ENCODE results near the gene CXADR.

Gene CXADR

GRCh38 chr21:17524635-17525034 lies 11.8 kb downstream of the CXADR start:
- no peak overlapping the region for H3K9ac ChIP-seq
- H3K4me1 ChIP-seq = no peaks in the 10 kb centered on the region
- TF ChIP-seq, protein P1, sequence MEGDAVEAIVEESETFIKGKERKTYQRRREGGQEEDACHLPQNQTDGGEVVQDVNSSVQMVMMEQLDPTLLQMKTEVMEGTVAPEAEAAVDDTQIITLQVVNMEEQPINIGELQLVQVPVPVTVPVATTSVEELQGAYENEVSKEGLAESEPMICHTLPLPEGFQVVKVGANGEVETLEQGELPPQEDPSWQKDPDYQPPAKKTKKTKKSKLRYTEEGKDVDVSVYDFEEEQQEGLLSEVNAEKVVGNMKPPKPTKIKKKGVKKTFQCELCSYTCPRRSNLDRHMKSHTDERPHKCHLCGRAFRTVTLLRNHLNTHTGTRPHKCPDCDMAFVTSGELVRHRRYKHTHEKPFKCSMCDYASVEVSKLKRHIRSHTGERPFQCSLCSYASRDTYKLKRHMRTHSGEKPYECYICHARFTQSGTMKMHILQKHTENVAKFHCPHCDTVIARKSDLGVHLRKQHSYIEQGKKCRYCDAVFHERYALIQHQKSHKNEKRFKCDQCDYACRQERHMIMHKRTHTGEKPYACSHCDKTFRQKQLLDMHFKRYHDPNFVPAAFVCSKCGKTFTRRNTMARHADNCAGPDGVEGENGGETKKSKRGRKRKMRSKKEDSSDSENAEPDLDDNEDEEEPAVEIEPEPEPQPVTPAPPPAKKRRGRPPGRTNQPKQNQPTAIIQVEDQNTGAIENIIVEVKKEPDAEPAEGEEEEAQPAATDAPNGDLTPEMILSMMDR (IDR thresholded peaks at IDR 0.05) = no peak
- H3K9me3 ChIP-seq (ENCODE audit: control insufficient read depth, low read length) = no peaks in the 10 kb centered on the region
- H3K36me3 ChIP-seq (ENCODE audit: control insufficient read depth, insufficient read depth, low read length) = no peaks in the 10 kb centered on the region
- H2AFZ ChIP-seq = no peak overlapping the region
- no peak overlapping the region for H3K4me3 ChIP-seq (ENCODE audit: low read depth, low read length)
- no peak overlapping the region for H3K4me2 ChIP-seq (ENCODE audit: low read length)
- no peaks in the 10 kb centered on the region for H3K27me3 ChIP-seq (ENCODE audit: control insufficient read depth, insufficient read depth, low read length)
- no peak overlapping the region for H3K27ac ChIP-seq
- no peaks in the 10 kb centered on the region for H3K79me2 ChIP-seq

DNA sequence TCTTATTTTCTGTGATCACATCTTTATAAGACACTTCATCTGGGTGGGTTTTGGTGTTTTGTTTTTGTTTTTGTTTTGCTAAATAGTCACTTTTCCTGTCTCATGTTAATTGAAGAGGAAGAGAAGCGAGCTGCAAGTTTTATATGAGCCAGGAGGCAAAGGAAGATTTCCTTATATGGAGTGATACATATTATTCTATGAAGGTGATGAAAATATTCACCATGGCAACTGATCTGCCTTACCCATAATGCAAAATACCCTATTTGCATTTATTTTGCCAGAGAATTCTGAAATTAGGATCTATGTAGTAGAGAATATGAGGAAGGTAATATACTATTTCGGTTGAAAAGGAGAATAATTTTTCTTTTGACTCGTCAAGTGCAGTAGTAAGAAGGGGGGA lies 13.9 kb downstream of the CXADR start:
- no peaks in the 10 kb centered on the region for H3K9me3 ChIP-seq (ENCODE audit: control insufficient read depth, low read length)
- no peak overlapping the region for H3K4me3 ChIP-seq (ENCODE audit: low read depth, low read length)
- H3K4me1 ChIP-seq = no peaks in the 10 kb centered on the region
- no peak overlapping the region for H3K27ac ChIP-seq
- H2AFZ ChIP-seq = no peak overlapping the region
- H3K36me3 ChIP-seq (ENCODE audit: control insufficient read depth, insufficient read depth, low read length) = no peaks in the 10 kb centered on the region
- no peak overlapping the region for H3K4me2 ChIP-seq (ENCODE audit: low read length)
- no peak overlapping the region for H3K9ac ChIP-seq
- no peaks in the 10 kb centered on the region for H3K79me2 ChIP-seq
- TF ChIP-seq, protein P1 (IDR thresholded peaks at IDR 0.05) = no peak
- no peaks in the 10 kb centered on the region for H3K27me3 ChIP-seq (ENCODE audit: control insufficient read depth, insufficient read depth, low read length)

DNA sequence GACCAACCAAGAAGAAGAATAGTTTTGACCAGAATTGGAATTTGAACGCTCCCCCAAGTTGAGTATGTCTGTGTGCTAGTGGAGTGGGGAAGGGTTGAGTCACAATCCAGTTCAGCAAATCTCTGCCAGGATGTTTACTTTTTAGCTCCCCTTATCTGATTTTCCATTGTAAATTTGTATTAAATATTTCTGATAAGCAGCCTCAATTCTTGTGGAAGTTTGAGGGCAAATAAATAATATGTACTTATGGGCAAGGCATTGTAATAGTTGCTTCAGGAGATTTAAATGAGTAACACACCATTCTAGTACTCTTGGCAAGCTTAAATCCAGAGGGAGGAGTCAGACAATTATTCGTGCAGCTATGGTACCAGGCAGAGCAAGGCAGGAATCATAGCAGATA lies 14.4 kb downstream of the CXADR start:
- no peaks in the 10 kb centered on the region for H3K27me3 ChIP-seq (ENCODE audit: control insufficient read depth, insufficient read depth, low read length)
- no peak overlapping the region for H3K4me2 ChIP-seq (ENCODE audit: low read length)
- TF ChIP-seq, protein P1 (IDR thresholded peaks at IDR 0.05) = no peak
- no peak overlapping the region for H3K27ac ChIP-seq
- H3K79me2 ChIP-seq = no peaks in the 10 kb centered on the region
- no peak overlapping the region for H2AFZ ChIP-seq
- no peaks in the 10 kb centered on the region for H3K4me1 ChIP-seq
- no peaks in the 10 kb centered on the region for H3K9me3 ChIP-seq (ENCODE audit: control insufficient read depth, low read length)
- H3K4me3 ChIP-seq (ENCODE audit: low read depth, low read length) = no peak overlapping the region
- H3K9ac ChIP-seq = no peak overlapping the region
- no peaks in the 10 kb centered on the region for H3K36me3 ChIP-seq (ENCODE audit: control insufficient read depth, insufficient read depth, low read length)

GRCh38 chr21:17527711-17528110 lies 14.9 kb downstream of the CXADR start:
- TF ChIP-seq, protein P1 (IDR thresholded peaks at IDR 0.05) = no peak
- Histone ChIP-seq H3K4me2 (ENCODE audit: low read length) (no peak overlapping the region), H3K9ac (no peak overlapping the region), H3K4me1 (no peaks in the 10 kb centered on the region), H3K27me3 (ENCODE audit: control insufficient read depth, insufficient read depth, low read length) (no peaks in the 10 kb centered on the region), H2AFZ (no peak overlapping the region), H3K9me3 (ENCODE audit: control insufficient read depth, low read length) (no peaks in the 10 kb centered on the region), H3K27ac (no peak overlapping the region), H3K36me3 (ENCODE audit: control insufficient read depth, insufficient read depth, low read length) (no peaks in the 10 kb centered on the region), H3K79me2 (no peaks in the 10 kb centered on the region), H3K4me3 (ENCODE audit: low read depth, low read length) (no peak overlapping the region)

GRCh38 chr21:17529648-17530047 lies 16.8 kb downstream of the CXADR start:
- TF ChIP-seq, protein P1 (IDR thresholded peaks at IDR 0.05) = no peak
- Histone ChIP-seq H3K27me3 (ENCODE audit: control insufficient read depth, insufficient read depth, low read length) (no peaks in the 10 kb centered on the region), H3K36me3 (ENCODE audit: control insufficient read depth, insufficient read depth, low read length) (no peaks in the 10 kb centered on the region), H3K4me3 (ENCODE audit: low read depth, low read length) (no peak overlapping the region), H3K9ac (no peak overlapping the region), H3K4me1 (no peaks in the 10 kb centered on the region), H3K79me2 (no peaks in the 10 kb centered on the region), H3K9me3 (ENCODE audit: control insufficient read depth, low read length) (no peaks in the 10 kb centered on the region), H3K27ac (no peak overlapping the region), H2AFZ (no peak overlapping the region), H3K4me2 (ENCODE audit: low read length) (no peak overlapping the region)
